ENCODE results near the gene DLGAP1. TPM values are rescaled to one million over a fixed set of nuclear protein-coding genes. Genes with fewer than 3 reads are reported as not detected.

DLGAP1 gene
- total and polyA plus RNA-seq, 7 experiments from 2014 or later: 0.32 to 1.0 TPM; not detected in 5

GRCh38 chr18:3498698-3499471, 956.2 kb downstream of the DLGAP1 start:
- Mint-ChIP-seq H3K27ac (peak overlapping the region in 1 of 9 donors; percentile 70), H3K4me1 (peaks cover 6 to 32% (median 16%) of the 10 kb centered on the region in 7 donors), H3K27me3 (peaks cover 31 to 66% (median 34%) of the 10 kb centered on the region in 5 donors), H3K36me3 (no peaks in the 10 kb centered on the region), H3K4me3 (peak overlapping the region; percentile 27 to 82 (median 74)), H3K9me3 (no peaks in the 10 kb centered on the region)
- no peaks in the 10 kb centered on the region for H3K9me3 ChIP-seq (ENCODE audit: control insufficient read depth in 2 of 3, low read length in 3 of 3)
- H3K27ac ChIP-seq (ENCODE audit: low read depth, low read length): no peak overlapping the region
- CTCF ChIA-PET: no interaction called here
- H3K4me1 ChIP-seq (ENCODE audit: control insufficient read depth in 2 of 2, insufficient read depth in 2 of 2, low read length in 2 of 2): peaks cover 0 to 10% of the 10 kb centered on the region in 2 donors
- no peaks in the 10 kb centered on the region for H3K36me3 ChIP-seq (ENCODE audit: control insufficient read depth in 2 of 3, insufficient read depth in 3 of 3, low read length in 3 of 3)
- ATAC-seq (peak; percentile 40), DNase-seq (peak in 4 of 9 donors; percentile 5 to 23 (median 8))
- no peak overlapping the region for H3K4me3 ChIP-seq (ENCODE audit: low read length)
- POLR2A ChIA-PET: no interaction called here
- H3K27me3 ChIP-seq (ENCODE audit: control insufficient read depth in 2 of 2, insufficient read depth in 2 of 2, low read length in 2 of 2): peaks cover 0 to 10% of the 10 kb centered on the region in 2 donors
- intact Hi-C loops (cut with micrococcal nuclease): loop anchor here in 1 of 2 donors (5.0 kb wide), 1 partner anchor 43 kb away; no protein-coding TSS in a partner anchor

GRCh38 chr18:3495691-3496430, 959.2 kb downstream of the DLGAP1 start:
- Mint-ChIP-seq H3K27me3 (peaks cover 24 to 60% (median 45%) of the 10 kb centered on the region in 5 donors), H3K4me1 (peaks cover 6 to 36% (median 23%) of the 10 kb centered on the region in 7 donors), H3K4me3 (peak overlapping the region in 1 of 10 donors; percentile 37), H3K27ac (no peak overlapping the region), H3K9me3 (no peaks in the 10 kb centered on the region), H3K36me3 (no peaks in the 10 kb centered on the region)
- Histone ChIP-seq H3K9me3 (ENCODE audit: control insufficient read depth in 2 of 3, low read length in 3 of 3) (no peaks in the 10 kb centered on the region), H3K36me3 (ENCODE audit: control insufficient read depth in 2 of 3, insufficient read depth in 3 of 3, low read length in 3 of 3) (no peaks in the 10 kb centered on the region), H3K27ac (ENCODE audit: low read depth, low read length) (no peak overlapping the region), H3K4me3 (ENCODE audit: low read length) (no peak overlapping the region), H3K27me3 (ENCODE audit: control insufficient read depth in 2 of 2, insufficient read depth in 2 of 2, low read length in 2 of 2) (peaks cover 0 to 10% of the 10 kb centered on the region in 2 donors), H3K4me1 (ENCODE audit: control insufficient read depth in 2 of 2, insufficient read depth in 2 of 2, low read length in 2 of 2) (peaks cover 0 to 10% of the 10 kb centered on the region in 2 donors)
- no peak for ATAC-seq
- DNase-seq: peak in 1 of 9 donors; percentile 4
- ChIA-PET CTCF (no interaction called here), POLR2A (no interaction called here)
- intact Hi-C loops (cut with micrococcal nuclease): loop anchor here in 1 of 2 donors (5.0 kb wide), 1 partner anchor 46 kb away; no protein-coding TSS in a partner anchor

- CTCF ChIA-PET: no interaction called here
These were observed 960.5 kb downstream of the DLGAP1 start for GRCh38 chr18:3494569-3494968.

DNA sequence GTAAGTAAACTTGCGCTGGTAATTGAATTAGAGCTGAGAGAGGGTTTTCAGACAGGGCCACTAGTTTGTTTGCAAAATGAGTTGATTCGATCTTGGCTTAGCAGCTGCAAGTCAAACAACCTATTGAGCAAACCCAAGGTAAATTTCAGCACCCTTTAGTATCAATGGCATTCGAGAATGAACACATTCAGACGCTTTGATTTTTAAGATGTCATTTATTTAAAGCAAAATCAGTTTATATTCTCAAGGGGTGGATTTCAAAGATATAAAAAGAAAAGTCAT, 960.9 kb downstream of the DLGAP1 start:
- no peak for DNase-seq
- Mint-ChIP-seq H3K4me1 (peaks cover 5 to 27% (median 15%) of the 10 kb centered on the region in 7 donors), H3K4me3 (no peak overlapping the region), H3K36me3 (no peaks in the 10 kb centered on the region), H3K27ac (no peak overlapping the region), H3K9me3 (peaks cover 0 to 2% (median 0%) of the 10 kb centered on the region in 11 donors), H3K27me3 (peaks cover 16 to 50% (median 33%) of the 10 kb centered on the region in 5 donors)
- Histone ChIP-seq H3K27me3 (ENCODE audit: control insufficient read depth in 2 of 2, insufficient read depth in 2 of 2, low read length in 2 of 2) (no peaks in the 10 kb centered on the region), H3K36me3 (ENCODE audit: control insufficient read depth in 2 of 3, insufficient read depth in 3 of 3, low read length in 3 of 3) (no peaks in the 10 kb centered on the region), H3K27ac (ENCODE audit: low read depth, low read length) (no peak overlapping the region), H3K4me1 (ENCODE audit: control insufficient read depth in 2 of 2, insufficient read depth in 2 of 2, low read length in 2 of 2) (no peaks in the 10 kb centered on the region), H3K9me3 (ENCODE audit: control insufficient read depth in 2 of 3, low read length in 3 of 3) (no peaks in the 10 kb centered on the region), H3K4me3 (ENCODE audit: low read length) (no peak overlapping the region)
- CTCF ChIA-PET: no interaction called here
- POLR2A ChIA-PET: no interaction called here
- intact Hi-C loops (cut with micrococcal nuclease): no loop called here
- ATAC-seq: no peak

More at GRCh38 chr18:3494569-3494968, 960.5 kb downstream of the DLGAP1 start:
- Histone ChIP-seq H3K27ac (ENCODE audit: low read depth, low read length) (no peak overlapping the region), H3K4me3 (ENCODE audit: low read length) (no peak overlapping the region), H3K9me3 (ENCODE audit: control insufficient read depth in 2 of 3, low read length in 3 of 3) (no peaks in the 10 kb centered on the region), H3K36me3 (ENCODE audit: control insufficient read depth in 2 of 3, insufficient read depth in 3 of 3, low read length in 3 of 3) (no peaks in the 10 kb centered on the region), H3K4me1 (ENCODE audit: control insufficient read depth in 2 of 2, insufficient read depth in 2 of 2, low read length in 2 of 2) (peaks cover 0 to 3% of the 10 kb centered on the region in 2 donors), H3K27me3 (ENCODE audit: control insufficient read depth in 2 of 2, insufficient read depth in 2 of 2, low read length in 2 of 2) (peaks cover 0 to 3% of the 10 kb centered on the region in 2 donors)
- Mint-ChIP-seq H3K27me3 (peaks cover 20 to 54% (median 37%) of the 10 kb centered on the region in 5 donors), H3K4me3 (no peak overlapping the region), H3K9me3 (peaks cover 0 to 2% (median 0%) of the 10 kb centered on the region in 11 donors), H3K4me1 (peaks cover 6 to 31% (median 18%) of the 10 kb centered on the region in 7 donors), H3K27ac (no peak overlapping the region), H3K36me3 (no peaks in the 10 kb centered on the region)
- DNase-seq: no peak
- intact Hi-C loops (cut with micrococcal nuclease): no loop called here
- no peak for ATAC-seq
- POLR2A ChIA-PET: no interaction called here

GRCh38 chr18:3493501-3494244, 961.4 kb downstream of the DLGAP1 start:
- H3K27me3 ChIP-seq (ENCODE audit: control insufficient read depth in 2 of 2, insufficient read depth in 2 of 2, low read length in 2 of 2): no peaks in the 10 kb centered on the region
- H3K4me1 Mint-ChIP-seq: peaks cover 3 to 25% (median 13%) of the 10 kb centered on the region in 7 donors
- no peak overlapping the region for H3K4me3 ChIP-seq (ENCODE audit: low read length)
- intact Hi-C loops (cut with micrococcal nuclease): no loop called here
- ChIA-PET CTCF (no interaction called here), POLR2A (interaction anchor here (1.1 kb wide), 1 partner anchor 12 kb away, joined by 3 read pairs; no protein-coding TSS in a partner anchor)
- H3K9me3 Mint-ChIP-seq: peaks cover 0 to 2% (median 0%) of the 10 kb centered on the region in 11 donors
- H3K27ac ChIP-seq (ENCODE audit: low read depth, low read length): no peak overlapping the region
- H3K36me3 ChIP-seq (ENCODE audit: control insufficient read depth in 2 of 3, insufficient read depth in 3 of 3, low read length in 3 of 3): no peaks in the 10 kb centered on the region
- no peaks in the 10 kb centered on the region for H3K36me3 Mint-ChIP-seq
- H3K9me3 ChIP-seq (ENCODE audit: control insufficient read depth in 2 of 3, low read length in 3 of 3): no peaks in the 10 kb centered on the region
- no peaks in the 10 kb centered on the region for H3K4me1 ChIP-seq (ENCODE audit: control insufficient read depth in 2 of 2, insufficient read depth in 2 of 2, low read length in 2 of 2)
- DNase-seq: no peak
- no peak overlapping the region for H3K27ac Mint-ChIP-seq
- H3K4me3 Mint-ChIP-seq: peak overlapping the region in 3 of 10 donors; percentile 28 to 42 (median 31)
- no peak for ATAC-seq
- peaks cover 12 to 46% (median 31%) of the 10 kb centered on the region in 5 donors for H3K27me3 Mint-ChIP-seq

GRCh38 chr18:3492721-3493120, 962.4 kb downstream of the DLGAP1 start:
- no peak for ATAC-seq
- no peaks in the 10 kb centered on the region for H3K27me3 ChIP-seq (ENCODE audit: control insufficient read depth in 2 of 2, insufficient read depth in 2 of 2, low read length in 2 of 2)
- H3K4me3 Mint-ChIP-seq: no peak overlapping the region
- intact Hi-C loops (cut with micrococcal nuclease): no loop called here
- H3K27ac Mint-ChIP-seq: no peak overlapping the region
- H3K4me3 ChIP-seq (ENCODE audit: low read length): no peak overlapping the region
- DNase-seq: no peak
- H3K36me3 ChIP-seq (ENCODE audit: control insufficient read depth in 2 of 3, insufficient read depth in 3 of 3, low read length in 3 of 3): no peaks in the 10 kb centered on the region
- no peaks in the 10 kb centered on the region for H3K9me3 ChIP-seq (ENCODE audit: control insufficient read depth in 2 of 3, low read length in 3 of 3)
- H3K4me1 ChIP-seq (ENCODE audit: control insufficient read depth in 2 of 2, insufficient read depth in 2 of 2, low read length in 2 of 2): no peaks in the 10 kb centered on the region
- CTCF ChIA-PET: no interaction called here
- H3K36me3 Mint-ChIP-seq: no peaks in the 10 kb centered on the region
- peaks cover 2 to 36% (median 22%) of the 10 kb centered on the region in 5 donors for H3K27me3 Mint-ChIP-seq
- no peak overlapping the region for H3K27ac ChIP-seq (ENCODE audit: low read depth, low read length)
- peaks cover 0 to 2% (median 0%) of the 10 kb centered on the region in 11 donors for H3K9me3 Mint-ChIP-seq
- POLR2A ChIA-PET: interaction anchor here (1.1 kb wide), 1 partner anchor 13 kb away, joined by 3 read pairs; no protein-coding TSS in a partner anchor
- H3K4me1 Mint-ChIP-seq: peaks cover 0 to 15% (median 4%) of the 10 kb centered on the region in 7 donors

Measured in naive thymus-derived CD4-positive, alpha-beta T cell (primary cell).